ENCODE results near the gene SCARB1. TPM values are rescaled to one million over a fixed set of nuclear protein-coding genes. Genes with fewer than 3 reads are reported as not detected.

SCARB1 gene
- total RNA-seq, 1 donor: 9.4 TPM

- no peak overlapping the region for H3K4me2 ChIP-seq (ENCODE audit: insufficient read depth, low read length)
Observed at GRCh38 chr12:124792961-124793441, 70.7 kb downstream of the SCARB1 start.

GRCh38 chr12:124792156-124792555 is 71.5 kb downstream of the SCARB1 start:
- H3K36me3 ChIP-seq (ENCODE audit: insufficient read depth, low read length): no peaks in the 10 kb centered on the region
- no peak overlapping the region for H3K27ac ChIP-seq (ENCODE audit: low read depth, low read length)
- no peak overlapping the region for H3K4me3 ChIP-seq (ENCODE audit: insufficient read depth, low read length)
- DNase-seq (ENCODE audit: insufficient read length, low spot score, missing footprints): peak; percentile 51
- no peaks in the 10 kb centered on the region for H3K4me1 ChIP-seq (ENCODE audit: insufficient read depth, low read length)
- H3K79me2 ChIP-seq (ENCODE audit: insufficient read depth, low read length): no peaks in the 10 kb centered on the region
- no peaks in the 10 kb centered on the region for H3K9me3 ChIP-seq (ENCODE audit: low read depth, low read length)
- no peak for TF ChIP-seq CTCF (IDR thresholded peaks at IDR 0.05; ENCODE audit: extremely low read depth, low read depth, low read length)
- no peaks in the 10 kb centered on the region for H3K27me3 ChIP-seq (ENCODE audit: insufficient read depth, low read length)
- no peaks in the 10 kb centered on the region for H4K20me1 ChIP-seq (ENCODE audit: insufficient read depth, low read length)
- H3K4me2 ChIP-seq (ENCODE audit: insufficient read depth, low read length): no peak overlapping the region
- no peak overlapping the region for H2AFZ ChIP-seq (ENCODE audit: low read length)

More at GRCh38 chr12:124792961-124793441, 70.7 kb downstream of the SCARB1 start:
- Histone ChIP-seq H3K27ac (ENCODE audit: low read depth, low read length) (no peak overlapping the region), H3K9me3 (ENCODE audit: low read depth, low read length) (no peaks in the 10 kb centered on the region), H3K27me3 (ENCODE audit: insufficient read depth, low read length) (no peaks in the 10 kb centered on the region), H3K36me3 (ENCODE audit: insufficient read depth, low read length) (no peaks in the 10 kb centered on the region), H2AFZ (ENCODE audit: low read length) (no peak overlapping the region), H3K4me3 (ENCODE audit: insufficient read depth, low read length) (no peak overlapping the region), H3K79me2 (ENCODE audit: insufficient read depth, low read length) (no peaks in the 10 kb centered on the region), H4K20me1 (ENCODE audit: insufficient read depth, low read length) (no peaks in the 10 kb centered on the region), H3K4me1 (ENCODE audit: insufficient read depth, low read length) (no peaks in the 10 kb centered on the region)
- TF ChIP-seq CTCF (IDR thresholded peaks at IDR 0.05; ENCODE audit: extremely low read depth, low read depth, low read length): no peak
- peak; percentile 57 for DNase-seq (ENCODE audit: insufficient read length, low spot score, missing footprints)

- Histone ChIP-seq H3K27me3 (ENCODE audit: insufficient read depth, low read length) (no peaks in the 10 kb centered on the region), H3K36me3 (ENCODE audit: insufficient read depth, low read length) (peaks cover 6% of the 10 kb centered on the region), H3K4me2 (ENCODE audit: insufficient read depth, low read length) (no peak overlapping the region), H4K20me1 (ENCODE audit: insufficient read depth, low read length) (no peaks in the 10 kb centered on the region), H2AFZ (ENCODE audit: low read length) (no peak overlapping the region), H3K27ac (ENCODE audit: low read depth, low read length) (no peak overlapping the region), H3K4me3 (ENCODE audit: insufficient read depth, low read length) (no peak overlapping the region), H3K9me3 (ENCODE audit: low read depth, low read length) (no peaks in the 10 kb centered on the region), H3K4me1 (ENCODE audit: insufficient read depth, low read length) (no peaks in the 10 kb centered on the region), H3K79me2 (ENCODE audit: insufficient read depth, low read length) (no peaks in the 10 kb centered on the region)
- DNase-seq (ENCODE audit: insufficient read length, low spot score, missing footprints): peak; percentile 34
- TF ChIP-seq CTCF (IDR thresholded peaks at IDR 0.05; ENCODE audit: extremely low read depth, low read depth, low read length): no peak
Observed at GRCh38 chr12:124790650-124791400, 72.8 kb downstream of the SCARB1 start.

GRCh38 chr12:124788936-124789555 is 74.6 kb downstream of the SCARB1 start:
- no peaks in the 10 kb centered on the region for H3K27me3 ChIP-seq (ENCODE audit: insufficient read depth, low read length)
- TF ChIP-seq CTCF (IDR thresholded peaks at IDR 0.05; ENCODE audit: extremely low read depth, low read depth, low read length): no peak
- H3K27ac ChIP-seq (ENCODE audit: low read depth, low read length): no peak overlapping the region
- H3K4me1 ChIP-seq (ENCODE audit: insufficient read depth, low read length): no peaks in the 10 kb centered on the region
- H3K79me2 ChIP-seq (ENCODE audit: insufficient read depth, low read length): no peaks in the 10 kb centered on the region
- H2AFZ ChIP-seq (ENCODE audit: low read length): no peak overlapping the region
- peak; percentile 74 for DNase-seq (ENCODE audit: insufficient read length, low spot score, missing footprints)
- no peak overlapping the region for H3K4me3 ChIP-seq (ENCODE audit: insufficient read depth, low read length)
- no peaks in the 10 kb centered on the region for H4K20me1 ChIP-seq (ENCODE audit: insufficient read depth, low read length)
- no peak overlapping the region for H3K4me2 ChIP-seq (ENCODE audit: insufficient read depth, low read length)
- no peaks in the 10 kb centered on the region for H3K9me3 ChIP-seq (ENCODE audit: low read depth, low read length)
- H3K36me3 ChIP-seq (ENCODE audit: insufficient read depth, low read length): peaks cover 7% of the 10 kb centered on the region

Measured in osteoblast (primary cell).